Pulmonary artery endothelial cell (primary cell): Measurements from ENCODE around the gene USP15. TPM values are rescaled to one million over a fixed set of nuclear protein-coding genes. Genes with fewer than 3 reads are reported as not detected.

ENCODE experiments used
- DNase-seq: peaks from one replicate; pipeline ENCODE4 v3.0.0-alpha.2; 2011; ENCODE audit warnings: low read depth, low spot score
- total RNA-seq: library from RNA; depleted of rRNA; stranded (reverse); fragments of >200 nt; gene quantifications from 2 replicates; pipeline ENCODE4 v1.2.3, GENCODE V29; 2014

Gene USP15
- total RNA-seq, 1 donor from 2014 or later, result 69.1 TPM

GRCh38 chr12:62256408-62257096, 3.7 kb upstream of the USP15 start:
- no peak for DNase-seq

DNA sequence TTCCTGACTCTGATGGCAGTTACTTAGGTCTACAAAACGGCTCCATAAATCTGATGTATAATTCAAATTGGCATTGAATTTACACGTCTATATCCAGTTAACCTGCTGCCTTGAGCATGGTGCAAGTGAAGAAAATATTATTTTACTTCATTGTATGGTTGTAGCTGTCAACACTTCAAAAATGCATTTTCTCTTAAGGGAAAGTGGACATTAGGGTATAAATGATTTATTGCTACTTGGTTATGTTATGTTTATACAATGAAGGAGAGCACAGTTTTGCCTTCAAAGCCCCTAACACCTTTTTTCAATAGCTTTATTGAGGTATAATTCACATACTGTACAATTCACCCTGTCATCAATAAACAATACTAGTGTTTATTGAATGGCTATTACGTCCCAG, 2.0 kb upstream of the USP15 start:
- no peak for DNase-seq

DNA sequence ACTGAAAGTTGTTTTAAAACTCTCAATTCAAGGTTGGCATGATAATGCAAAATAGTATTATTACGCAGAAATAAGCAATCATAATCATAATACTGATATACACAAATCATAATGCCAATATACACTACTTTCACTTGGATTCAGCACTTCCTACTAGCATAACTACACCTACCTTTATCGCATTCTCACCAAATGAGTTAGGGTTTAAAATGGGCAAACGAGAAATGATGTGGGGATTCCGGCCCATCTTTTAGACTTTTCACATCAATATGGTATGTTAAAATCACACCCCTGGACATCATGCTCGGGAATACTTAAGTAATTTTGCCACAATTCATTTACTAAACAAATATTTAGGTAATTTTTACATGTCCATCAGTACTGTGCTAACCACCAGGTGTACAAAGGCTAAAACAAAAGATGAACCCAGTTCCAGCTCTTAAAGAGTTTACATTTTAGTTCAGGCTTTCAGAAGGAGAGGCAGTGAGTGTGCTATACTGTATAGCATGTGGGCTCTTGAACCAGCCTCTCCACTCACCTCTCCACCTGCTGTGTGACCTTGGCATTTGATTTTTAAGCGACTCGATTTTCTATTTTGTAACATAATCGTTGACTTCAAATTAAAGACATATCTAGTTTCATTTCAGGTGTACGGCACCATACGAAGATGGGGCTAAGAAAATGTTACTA, 1.1 kb upstream of the USP15 start:
- no peak for DNase-seq

DNA sequence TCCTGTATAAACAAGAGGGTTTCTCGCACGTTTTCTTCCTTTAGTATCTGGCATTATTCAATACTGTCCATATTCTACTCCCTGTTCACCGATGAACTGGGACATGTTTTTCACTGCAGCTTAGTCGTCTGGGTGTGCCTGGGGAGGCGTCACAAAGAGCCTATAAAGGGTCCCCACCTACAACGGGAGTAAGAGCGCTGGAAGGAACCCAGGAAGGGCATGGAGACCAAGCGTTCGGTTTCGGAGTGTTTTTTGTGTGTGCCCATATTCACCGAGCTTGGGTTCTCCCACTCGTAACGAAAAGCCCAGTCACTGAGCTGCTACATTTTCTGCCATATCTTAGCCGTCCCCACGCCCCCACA, 592 bp upstream of the USP15 start:
- DNase-seq, result no peak

DNA sequence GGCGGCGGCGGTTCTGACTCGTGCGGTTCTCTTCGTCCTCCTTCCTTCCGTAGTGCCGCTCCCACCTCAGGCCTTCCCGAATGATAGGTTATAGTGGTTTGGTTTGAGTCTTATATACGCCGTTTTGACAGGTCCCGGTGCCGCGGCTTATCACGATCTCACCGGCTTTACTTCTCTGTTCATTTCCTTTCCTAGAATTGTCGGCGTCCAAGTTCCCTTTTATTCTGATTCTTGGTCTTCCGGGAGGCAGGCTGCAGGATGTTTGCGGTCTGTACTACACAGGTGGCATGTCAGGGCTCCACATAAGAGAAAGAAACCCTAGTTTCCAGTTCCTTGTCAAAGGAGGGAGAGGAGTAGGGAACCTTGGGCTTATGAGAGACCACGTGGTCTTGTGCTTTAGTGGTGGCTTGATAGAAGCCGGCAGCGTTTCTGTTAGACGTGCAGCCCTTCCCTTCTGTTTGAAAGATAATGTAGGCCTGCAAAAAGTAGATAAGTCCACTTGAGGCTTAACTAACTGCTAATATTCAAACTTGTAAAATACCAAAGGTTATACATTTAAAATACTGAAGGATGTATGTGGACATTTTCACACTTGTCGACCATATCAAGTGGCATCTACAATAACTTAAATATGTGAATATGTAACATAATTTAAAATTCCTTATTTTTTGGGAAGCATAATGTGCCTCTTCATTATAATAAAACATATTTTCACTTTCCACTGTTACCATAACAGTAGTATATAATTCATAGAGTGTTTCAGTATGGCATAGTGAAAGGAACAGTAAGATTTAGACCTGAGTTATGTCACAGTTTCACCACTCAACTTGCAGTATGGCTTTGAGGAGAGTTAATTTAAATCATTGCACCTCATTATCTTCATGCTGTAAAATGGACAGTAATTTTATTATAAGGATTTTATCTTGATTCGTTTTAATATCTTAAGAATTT, 804 bp downstream of the USP15 start:
- no peak for DNase-seq

DNA sequence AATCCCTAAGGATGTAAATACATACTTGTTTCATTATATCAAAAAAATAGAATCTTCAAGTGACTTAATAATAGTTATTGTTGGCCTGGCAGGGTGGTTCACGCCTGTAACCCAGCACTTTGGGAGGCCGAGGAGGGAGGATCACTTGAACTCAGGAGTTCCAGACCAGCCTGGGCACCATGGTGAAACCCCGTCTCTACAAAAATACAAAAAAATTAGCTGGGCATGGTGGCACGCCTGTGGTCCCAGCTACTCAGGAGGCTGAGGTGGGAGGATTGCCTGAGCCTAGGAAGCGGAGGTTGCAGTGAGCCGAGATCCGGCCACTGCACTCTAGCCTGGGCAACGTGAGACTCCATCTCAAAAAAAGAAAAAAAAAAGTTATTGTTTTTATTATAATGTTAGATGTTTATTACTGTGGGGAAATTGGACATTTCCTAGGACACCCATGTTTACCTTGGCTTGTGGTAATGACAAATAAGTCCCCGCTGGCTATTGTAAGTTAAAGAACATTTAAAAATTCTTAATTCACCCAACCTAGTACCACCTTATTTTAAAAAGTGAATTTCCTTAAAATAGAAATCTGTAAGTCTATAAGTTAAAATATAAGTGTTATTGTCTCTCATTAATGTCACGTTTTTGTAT, 1.8 kb downstream of the USP15 start:
- DNase-seq, result no peak

DNA sequence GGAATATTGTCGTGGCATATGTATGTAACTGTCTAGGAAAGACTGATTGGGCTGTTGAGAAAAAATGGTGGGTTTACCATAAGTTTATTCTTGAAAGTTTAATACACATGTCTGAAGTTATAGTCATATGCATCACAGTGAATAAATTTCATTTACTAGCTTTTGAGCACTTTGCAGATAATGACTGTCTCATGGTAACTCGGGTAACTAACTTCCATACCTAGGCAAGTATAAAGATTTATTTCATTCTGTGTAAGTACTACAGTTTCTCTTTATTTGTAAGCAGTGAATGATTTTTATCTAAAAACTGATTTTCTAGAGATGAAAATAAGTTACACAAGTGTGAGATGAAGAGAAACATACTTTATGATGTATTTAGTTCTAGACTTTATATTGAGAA, 3.0 kb downstream of the USP15 start:
- DNase-seq, result no peak

DNA sequence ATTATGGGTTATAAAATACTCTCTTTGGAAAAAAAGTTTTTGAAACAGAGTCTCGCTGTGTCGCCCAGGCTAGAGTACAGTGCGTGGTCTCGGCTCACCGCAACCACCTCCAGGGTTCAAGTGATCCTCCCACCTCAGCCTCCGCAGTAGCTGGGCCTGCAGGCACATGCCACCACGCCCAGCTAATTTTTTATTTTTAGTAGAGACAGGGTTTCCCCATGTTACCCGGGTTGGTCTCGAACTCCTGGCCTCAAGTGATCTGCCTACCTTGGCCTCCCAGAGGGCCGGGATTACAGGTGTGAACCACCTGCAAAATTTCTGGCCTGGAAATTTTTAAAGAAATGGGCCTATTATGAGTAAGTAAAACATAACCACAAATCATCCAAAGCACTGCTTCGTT, 3.8 kb downstream of the USP15 start:
- no peak for DNase-seq

- no peak for DNase-seq
These were observed 4.5 kb downstream of the USP15 start for GRCh38 chr12:62264706-62265105.

DNA sequence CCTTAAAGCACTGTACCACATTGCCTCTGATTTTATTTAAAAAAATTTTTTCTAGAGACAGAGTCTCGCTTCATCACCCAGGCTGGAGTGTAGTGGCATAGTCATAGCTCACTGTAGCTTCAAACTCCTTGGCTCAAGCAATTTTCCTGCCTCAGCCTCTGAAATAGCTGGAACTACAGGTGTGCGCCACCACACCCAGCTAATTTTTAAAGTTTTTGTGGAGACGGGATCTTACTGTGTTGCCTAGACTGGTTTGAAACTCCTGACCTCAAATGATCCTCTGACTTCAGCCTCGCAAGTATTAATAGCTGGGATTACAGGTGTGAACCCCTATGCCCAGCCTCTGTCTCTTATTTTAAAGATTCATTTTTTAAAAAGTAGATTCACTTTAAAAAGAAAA, 5.3 kb downstream of the USP15 start:
- no peak for DNase-seq

DNA sequence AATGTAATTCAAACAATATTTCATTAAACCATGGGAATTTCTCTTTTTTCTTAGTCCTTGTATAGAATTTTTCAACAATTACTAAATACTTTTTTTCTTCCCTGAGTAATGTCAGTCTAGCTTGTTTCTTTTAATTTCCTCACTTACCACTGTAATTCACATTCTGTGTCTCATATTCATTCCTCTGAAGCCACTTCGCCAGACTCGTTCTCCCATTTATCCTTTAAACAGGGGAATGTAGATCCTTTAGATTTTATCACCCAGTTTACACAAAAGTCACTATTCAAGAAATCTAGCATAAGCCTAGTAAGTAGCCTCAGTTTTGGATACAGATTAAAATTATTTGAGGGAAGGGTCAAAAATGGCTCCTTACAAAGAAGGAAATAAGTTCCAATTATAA, 6.8 kb downstream of the USP15 start:
- no peak for DNase-seq

- DNase-seq, result no peak
These were observed 7.3 kb downstream of the USP15 start for GRCh38 chr12:62267480-62267879.

GRCh38 chr12:62268956-62269355, 8.8 kb downstream of the USP15 start:
- no peak for DNase-seq

DNA sequence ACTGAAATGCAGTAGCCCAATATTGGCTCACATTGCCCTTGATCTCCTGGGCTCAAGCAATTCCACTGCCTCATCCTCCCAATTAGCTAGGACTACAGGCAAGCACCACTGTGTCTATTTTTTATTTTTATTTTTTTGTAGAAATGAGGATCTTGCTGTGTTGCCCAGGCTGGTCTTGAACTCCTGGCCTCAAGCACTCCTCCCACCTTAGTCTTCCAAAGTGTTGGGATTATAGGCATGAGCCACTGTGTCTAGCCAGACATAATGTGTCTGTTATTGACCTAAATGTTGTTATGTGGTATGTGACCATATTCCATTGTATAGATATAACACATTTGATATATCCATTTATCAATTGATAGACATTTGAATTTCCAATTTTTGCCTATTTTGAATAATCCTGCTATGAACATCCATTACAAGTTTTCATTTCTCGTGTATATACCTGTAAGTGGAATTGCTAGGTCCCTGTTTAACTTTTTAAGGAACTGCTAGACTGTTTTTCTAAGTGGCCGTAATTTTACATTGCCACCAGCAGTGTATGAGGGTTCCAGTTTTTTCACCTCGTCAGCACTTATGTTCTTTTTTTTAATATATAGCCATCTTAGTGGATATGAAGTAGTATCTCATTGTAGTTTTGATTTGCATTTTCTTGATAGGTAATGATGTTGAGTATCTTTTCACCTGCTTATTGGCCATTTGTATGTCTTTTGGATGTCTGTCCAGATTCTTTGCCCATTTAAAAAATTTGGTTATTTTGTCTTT, 9.4 kb downstream of the USP15 start:
- no peak for DNase-seq

GRCh38 chr12:62270384-62270783, 10.2 kb downstream of the USP15 start:
- no peak for DNase-seq

DNA sequence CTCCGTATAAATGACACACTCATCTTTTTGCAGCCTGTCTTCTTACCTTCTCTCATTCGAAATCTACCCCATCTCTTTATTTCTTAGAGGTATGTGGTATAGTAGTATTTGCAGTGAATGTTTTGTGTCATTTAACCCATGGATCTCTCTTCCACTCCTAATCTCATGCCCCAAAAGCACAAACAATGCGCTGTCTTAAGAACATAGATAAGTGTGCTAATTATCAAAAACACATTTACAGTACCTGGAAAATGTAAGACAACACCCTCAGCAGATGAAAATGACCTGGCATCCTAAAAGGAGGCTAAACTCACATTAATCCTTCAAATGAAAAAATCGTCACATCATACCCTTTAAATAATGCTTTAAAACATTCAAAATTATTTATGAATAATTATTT, 10.7 kb downstream of the USP15 start:
- DNase-seq, result no peak

DNA sequence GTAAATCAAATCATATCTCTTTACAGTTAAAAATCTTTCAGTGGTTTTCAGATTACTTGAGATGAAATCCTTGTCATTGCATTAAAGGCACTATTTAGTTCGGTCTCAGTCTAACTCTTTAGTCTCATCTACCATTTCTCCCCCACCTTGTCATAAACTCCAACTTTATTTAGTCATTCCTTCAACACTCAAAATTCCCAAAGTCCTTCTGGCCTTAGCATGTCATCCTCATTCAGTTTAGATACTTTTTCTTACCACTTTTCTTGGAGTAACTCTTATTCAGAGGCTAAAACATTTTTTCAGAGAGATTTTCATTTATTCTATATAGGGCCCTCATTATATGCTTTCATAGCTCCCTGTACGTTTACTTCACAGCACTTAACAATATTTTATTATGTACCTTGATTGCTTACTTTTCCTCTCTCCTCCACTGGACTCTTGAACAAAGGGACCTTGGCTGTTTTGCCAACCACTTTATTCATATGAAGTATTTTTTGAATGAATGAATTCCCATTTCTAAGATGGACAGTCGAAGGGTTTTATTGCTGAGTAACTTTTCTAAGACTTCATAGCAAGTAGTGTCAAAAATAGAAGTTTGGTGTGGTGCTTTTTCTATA, 12.8 kb downstream of the USP15 start:
- DNase-seq, result no peak

GRCh38 chr12:62273724-62274380, 13.6 kb downstream of the USP15 start:
- DNase-seq, result no peak

GRCh38 chr12:62278022-62278421, 17.8 kb downstream of the USP15 start:
- no peak for DNase-seq

DNA sequence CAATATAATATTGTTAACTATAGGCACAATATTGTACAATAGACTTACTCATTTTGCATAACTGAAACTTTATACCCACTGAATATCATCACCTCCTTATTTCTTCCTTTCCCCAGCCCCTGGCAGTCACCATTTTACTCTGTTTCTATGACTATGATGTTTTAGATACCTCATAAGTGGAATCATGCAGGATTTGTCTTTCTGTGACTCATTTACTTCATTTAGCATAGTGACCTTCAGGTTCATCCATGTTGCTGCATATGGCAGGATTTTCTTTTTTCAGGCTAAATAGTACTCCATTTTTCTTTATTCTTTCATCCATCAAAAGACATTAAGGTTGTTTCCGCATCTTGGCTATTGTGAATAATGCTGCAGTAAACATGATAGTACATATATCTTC, 18.9 kb downstream of the USP15 start:
- no peak for DNase-seq
